SH-SY5Y (cell line): Measurements from ENCODE around the gene CERS3.
A peak's percentile ranks its signal among the peaks of the same experiment; 100 is the strongest.

ENCODE experiments used
- GATA2 ChIP-seq: IDR thresholded peaks from 2 replicates; pipeline ENCODE4 v1.6.1; 2011; ENCODE audit warnings: mild to moderate bottlenecking, low read depth, low read length
- GATA3 ChIP-seq: IDR thresholded peaks from 2 replicates; pipeline ENCODE4 v1.6.1; 2011; ENCODE audit warnings: low read depth, mild to moderate bottlenecking, low read length, moderate library complexity

Gene CERS3

GRCh38 chr15:100544946-100545345 is 16.2 kb upstream of the CERS3 start:
- TF ChIP-seq GATA2: peak; percentile 65
- TF ChIP-seq GATA3: peak; percentile 41; the same call in 1 of the 2 replicates

GRCh38 chr15:100544338-100544841 is 15.6 kb upstream of the CERS3 start:
- TF ChIP-seq GATA3: no peak
- no peak for TF ChIP-seq GATA2

DNA sequence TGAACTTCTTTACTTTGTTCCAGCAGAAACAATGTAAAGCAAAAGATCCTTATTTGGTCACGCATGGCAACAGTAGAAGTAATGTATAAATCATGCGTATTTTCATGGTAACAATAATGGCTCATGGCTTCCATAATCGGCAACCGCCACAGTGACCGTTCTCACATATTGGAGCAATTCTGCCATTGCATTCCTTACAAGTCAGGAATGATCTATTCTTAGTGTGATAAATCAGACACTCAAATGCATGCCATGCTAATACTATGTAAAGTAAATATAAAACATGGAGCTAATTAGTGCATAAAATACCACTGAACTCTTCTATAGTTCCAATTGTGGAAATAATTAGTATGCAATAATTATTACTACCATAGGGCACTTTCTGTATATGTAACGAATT is 13.5 kb upstream of the CERS3 start:
- TF ChIP-seq GATA2 (no peak), GATA3 (no peak)

DNA sequence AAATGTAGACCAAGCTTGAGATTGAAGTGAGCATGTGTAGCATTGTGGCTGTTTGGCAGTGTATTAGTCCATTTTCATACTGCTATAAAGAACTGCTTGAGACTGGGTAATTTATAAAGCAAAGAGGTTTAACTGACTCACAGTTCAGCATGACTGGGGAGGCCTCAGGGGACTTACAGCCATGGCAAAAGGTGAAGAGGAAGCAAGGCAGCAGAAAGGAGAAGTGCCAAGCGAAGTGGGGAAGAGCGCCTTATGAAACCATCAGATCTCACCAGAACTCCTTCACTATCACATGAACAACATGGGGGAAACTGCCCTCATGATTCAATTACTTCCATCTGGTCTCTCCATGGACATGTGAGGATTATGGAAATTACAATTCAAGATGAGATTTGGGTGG is 8.6 kb upstream of the CERS3 start:
- TF ChIP-seq GATA3 (no peak), GATA2 (no peak)

DNA sequence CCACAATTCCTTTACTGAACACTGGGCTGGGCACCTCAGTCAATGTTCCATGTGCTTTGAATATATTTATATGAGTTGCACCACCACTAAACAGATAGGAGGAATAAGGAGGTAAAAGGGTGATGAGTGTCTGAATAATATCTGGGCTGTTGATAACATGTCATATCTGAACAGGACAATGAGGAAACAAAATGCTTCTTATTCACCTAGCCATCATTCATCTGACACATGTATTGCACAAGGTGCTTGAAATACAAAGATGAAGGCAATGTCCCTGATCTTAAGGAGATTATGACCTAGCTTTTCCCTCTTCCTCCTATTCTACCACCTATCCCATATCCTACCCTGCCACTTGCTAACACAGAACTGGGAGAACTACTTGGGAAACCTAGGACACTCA is 8.0 kb upstream of the CERS3 start:
- TF ChIP-seq GATA2: no peak
- TF ChIP-seq GATA3: no peak

DNA sequence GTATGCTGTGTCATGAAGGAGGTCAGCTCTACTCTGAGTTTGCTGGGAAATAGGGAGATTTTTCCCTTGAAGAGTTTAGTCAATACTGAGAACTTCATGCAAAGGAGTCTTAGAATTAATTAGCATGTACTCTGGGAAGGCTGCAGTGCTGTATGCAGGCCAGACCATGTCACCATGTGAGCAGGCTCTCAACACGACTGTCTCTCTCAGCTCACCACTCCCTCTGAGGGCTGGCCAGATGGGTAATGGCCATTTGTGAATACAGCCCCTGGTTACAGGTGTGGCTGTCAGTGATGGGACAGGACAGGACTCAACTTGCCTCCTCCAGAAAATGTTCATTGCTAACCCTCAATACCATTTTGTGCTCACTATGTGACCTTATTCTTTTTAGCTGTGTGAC is 5.1 kb upstream of the CERS3 start:
- TF ChIP-seq GATA3 (no peak), GATA2 (no peak)

DNA sequence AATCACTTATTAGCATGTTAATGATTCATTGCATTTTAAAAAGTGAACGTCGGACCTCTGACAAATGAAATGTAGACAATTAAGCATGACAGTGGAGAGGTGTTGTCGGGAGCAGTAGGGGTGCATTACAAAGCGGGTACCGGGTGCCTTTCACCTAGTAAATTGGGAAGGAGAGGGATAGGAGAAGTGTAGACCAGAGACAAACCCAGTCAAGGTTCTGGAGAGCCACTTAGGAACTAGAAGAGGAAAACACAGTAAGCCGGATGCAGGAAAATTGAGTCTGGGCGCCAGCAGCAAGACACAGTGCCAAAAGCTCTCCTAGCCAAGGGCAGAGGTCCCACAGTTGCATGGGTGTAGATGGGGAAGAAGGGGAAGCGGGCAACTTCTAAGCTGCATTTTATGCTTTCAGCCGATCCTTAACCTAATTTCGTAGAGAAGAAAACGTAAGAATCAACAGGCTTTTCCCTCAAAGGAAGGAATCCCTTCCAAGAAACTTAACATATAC is 3.1 kb upstream of the CERS3 start:
- no peak for TF ChIP-seq GATA2
- TF ChIP-seq GATA3: no peak

- TF ChIP-seq GATA2: no peak
- TF ChIP-seq GATA3: no peak
These were observed 2.5 kb upstream of the CERS3 start for GRCh38 chr15:100531204-100531603.

- TF ChIP-seq GATA3: no peak
- no peak for TF ChIP-seq GATA2
These were observed 806 bp upstream of the CERS3 start for GRCh38 chr15:100529556-100529955.

DNA sequence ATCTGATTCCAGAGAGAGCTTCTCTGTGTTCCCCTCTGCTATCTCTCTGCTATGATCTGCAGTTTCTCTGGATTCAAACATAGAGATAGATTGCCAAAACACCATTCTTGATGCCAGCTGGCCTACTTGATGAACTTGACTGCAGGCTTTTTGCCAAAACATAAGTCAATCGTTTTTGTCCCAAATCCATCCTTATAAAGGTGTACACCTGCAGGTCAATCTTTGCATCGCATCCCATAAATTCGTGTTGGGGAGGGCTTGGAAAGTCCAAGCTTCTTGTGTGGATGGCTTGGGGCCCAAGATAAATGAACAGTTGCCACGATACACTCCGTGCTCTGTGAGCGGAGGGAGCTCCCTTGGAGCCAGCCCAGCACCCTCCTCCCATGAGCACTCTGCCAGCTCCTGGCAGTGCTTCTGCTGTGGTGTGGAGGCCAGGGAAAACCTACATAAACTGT is 2.7 kb downstream of the CERS3 start:
- no peak for TF ChIP-seq GATA2
- no peak for TF ChIP-seq GATA3

- TF ChIP-seq GATA2 (no peak), GATA3 (no peak)
These were observed 3.3 kb downstream of the CERS3 start for GRCh38 chr15:100525436-100525835.

- TF ChIP-seq GATA3 (no peak), GATA2 (no peak)
These were observed 4.4 kb downstream of the CERS3 start for GRCh38 chr15:100524326-100524725.

GRCh38 chr15:100521907-100522306 is 6.8 kb downstream of the CERS3 start:
- no peak for TF ChIP-seq GATA3
- no peak for TF ChIP-seq GATA2

DNA sequence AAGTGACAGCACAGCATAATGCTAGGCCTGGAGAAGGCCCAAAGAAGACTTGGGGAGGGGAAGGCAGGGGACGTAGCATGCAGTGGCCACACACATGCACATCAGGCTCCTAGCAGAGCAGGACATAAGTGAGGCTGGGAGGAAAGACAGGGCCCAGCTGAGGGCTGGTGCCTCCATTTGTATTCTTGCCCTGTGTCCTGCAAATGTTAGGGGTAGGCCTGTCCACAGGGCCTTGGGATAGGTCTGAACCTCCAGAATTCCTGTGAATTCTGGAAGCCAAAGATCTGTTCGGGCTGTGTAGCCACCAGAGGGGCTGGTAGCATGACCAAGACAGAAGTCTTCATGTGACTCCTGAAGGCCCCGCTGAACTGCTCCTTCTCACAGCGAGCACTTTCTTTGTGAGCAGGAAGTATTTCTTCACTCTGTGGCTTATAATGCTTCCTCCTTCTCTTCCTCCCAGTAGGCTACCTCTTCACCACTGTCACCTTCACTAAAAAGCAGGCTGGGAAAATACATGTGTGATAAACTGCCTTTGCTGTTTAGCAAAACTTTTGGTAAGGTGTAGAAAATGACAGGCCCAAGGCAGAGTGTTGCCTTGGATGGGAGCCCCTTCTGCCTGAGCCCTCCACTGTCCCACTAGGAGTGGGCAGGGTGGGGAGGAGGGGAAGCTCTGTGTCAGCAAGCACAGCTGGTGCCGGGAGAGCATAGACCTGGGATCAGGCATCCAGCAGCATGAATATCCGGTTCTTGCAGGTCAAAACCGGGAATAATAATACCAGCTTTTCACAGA is 8.4 kb downstream of the CERS3 start:
- TF ChIP-seq GATA2 (no peak), GATA3 (no peak)

GRCh38 chr15:100517846-100518245 is 10.9 kb downstream of the CERS3 start:
- TF ChIP-seq GATA2 (no peak), GATA3 (no peak)
